GM12891 (cell line): Measurements from ENCODE around the gene POLR1C. TPM values are rescaled to one million over a fixed set of nuclear protein-coding genes. Genes with fewer than 3 reads are reported as not detected.
"Not testable (repeated sequence)": the region's sequence is repeated elsewhere in the genome, so short reads cannot be mapped to it uniquely, and the experiment has no call there.

Source experiments
- DNase-seq: peaks from one replicate; pipeline ENCODE4 v3.0.0; 2011; ENCODE audit warnings: low spot score; ENCODE audit not compliant: insufficient read length
- FAIRE-seq: peaks from 2 replicates; lab custom pipeline; 2011; peaks lifted over from hg19 to GRCh38; lab: Jason Lieb, UNC
- PAX5 ChIP-seq: IDR thresholded peaks from 2 replicates; pipeline ENCODE4 v1.6.1; 2011; ENCODE audit warnings: low read length, moderate library complexity, mild to moderate bottlenecking; ENCODE audit not compliant: insufficient read depth, severe bottlenecking
- POLR2A ChIP-seq: IDR thresholded peaks from 2 replicates; pipeline ENCODE4 v1.6.1; 2011; ENCODE audit warnings: low read depth, low read length, control low read depth
- POLR2AphosphoS5 ChIP-seq: IDR thresholded peaks from 2 replicates; pipeline ENCODE4 v1.6.1; 2011; ENCODE audit warnings: low read depth, low read length, control low read depth
- POU2F2 ChIP-seq: IDR thresholded peaks from 2 replicates; pipeline ENCODE4 v1.6.1; 2011; ENCODE audit warnings: low read depth, mild to moderate bottlenecking, control low read depth, low read length, moderate library complexity
- SPI1 ChIP-seq: IDR thresholded peaks from 2 replicates; pipeline ENCODE4 v1.6.1; 2011; ENCODE audit warnings: low read depth, low read length, control low read depth
- TAF1 ChIP-seq: IDR thresholded peaks from 2 replicates; pipeline ENCODE4 v1.6.1; 2011; ENCODE audit warnings: low read depth, low read length, control low read depth
- polyA plus RNA-seq: library from polyadenylated mRNA; unstranded; fragments of >200 nt; gene quantifications from one replicate; pipeline ENCODE4 v1.2.1, GENCODE V29; 2012; ENCODE audit warnings: low read depth, missing spikeins, inconsistent platforms; ENCODE audit not compliant: missing spikeins

The POLR1C gene, protein sequence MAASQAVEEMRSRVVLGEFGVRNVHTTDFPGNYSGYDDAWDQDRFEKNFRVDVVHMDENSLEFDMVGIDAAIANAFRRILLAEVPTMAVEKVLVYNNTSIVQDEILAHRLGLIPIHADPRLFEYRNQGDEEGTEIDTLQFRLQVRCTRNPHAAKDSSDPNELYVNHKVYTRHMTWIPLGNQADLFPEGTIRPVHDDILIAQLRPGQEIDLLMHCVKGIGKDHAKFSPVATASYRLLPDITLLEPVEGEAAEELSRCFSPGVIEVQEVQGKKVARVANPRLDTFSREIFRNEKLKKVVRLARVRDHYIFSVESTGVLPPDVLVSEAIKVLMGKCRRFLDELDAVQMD
- 52.9 TPM for polyA plus RNA-seq

GRCh38 chr6:43516697-43517504 lies at the start of gene POLR1C, which contains the start of gene YIPF3:
TSS of gene POLR1C (plus strand) at chr6:43517089. CDS start at chr6:43517110, 21 bp downstream.
TSS of gene YIPF3 (minus strand) at chr6:43516926. CDS start at chr6:43516807, 119 bp downstream.
- DNase-seq (peak; percentile 93), FAIRE-seq (peak; percentile 94)
- TF ChIP-seq SPI1: peak; percentile 35; the same call in 1 of the 2 replicates
- no peak for TF ChIP-seq POU2F2
- peak; percentile 92 for TF ChIP-seq POLR2AphosphoS5
- TF ChIP-seq PAX5: peak; percentile 12
- peak; percentile 98 for TF ChIP-seq POLR2A
- TF ChIP-seq TAF1: peak; percentile 89

- not testable (repeated sequence) for DNase-seq, FAIRE-seq
Observed at GRCh38 chr6:43467265-43467664, 49.6 kb upstream of the POLR1C start.

DNA sequence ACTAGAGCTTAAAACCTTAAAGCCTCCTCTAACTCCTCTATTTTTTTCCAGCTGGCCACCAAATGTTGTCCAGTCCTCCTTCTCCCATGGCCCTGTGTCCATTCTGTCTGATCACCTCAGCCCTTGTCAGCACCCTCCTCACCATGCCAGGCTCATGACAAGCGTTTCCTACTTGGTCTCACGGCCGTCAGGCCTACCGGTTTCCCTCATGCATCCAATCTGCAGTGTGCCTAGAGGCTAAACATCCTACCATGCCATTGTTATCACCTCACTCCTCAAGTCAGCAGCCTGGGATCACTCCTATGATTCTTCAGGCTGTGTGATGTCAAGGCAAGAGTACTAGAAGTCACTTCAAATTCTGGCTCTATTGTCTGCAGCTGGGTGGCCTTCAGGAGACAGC lies 49.1 kb upstream of the POLR1C start:
- TF ChIP-seq SPI1 (no peak), PAX5 (no peak), POLR2AphosphoS5 (no peak), TAF1 (no peak), POU2F2 (no peak), POLR2A (no peak)
- FAIRE-seq (no peak), DNase-seq (no peak)

DNA sequence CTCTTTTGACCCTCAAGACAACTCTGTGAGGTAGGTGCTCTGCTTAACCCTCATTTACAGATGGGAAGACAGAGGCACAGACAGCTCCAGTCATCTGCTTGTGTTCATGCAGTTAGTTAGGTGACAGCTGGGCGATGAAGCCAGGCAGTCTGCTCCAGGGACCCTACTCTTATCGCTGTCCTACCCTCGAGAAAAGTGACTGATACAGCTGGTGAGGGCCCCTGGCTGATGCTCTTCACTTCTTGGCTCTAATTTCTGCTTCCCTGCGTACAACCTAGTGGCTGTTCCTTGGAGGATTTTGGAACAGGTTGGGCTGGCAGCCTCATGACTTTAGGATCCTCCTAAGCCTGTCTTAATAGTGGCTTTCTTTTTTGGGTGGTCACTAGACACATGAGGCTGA lies 48.6 kb upstream of the POLR1C start:
- FAIRE-seq: no peak
- no peak for TF ChIP-seq TAF1
- TF ChIP-seq SPI1: no peak
- no peak for TF ChIP-seq POLR2A
- no peak for TF ChIP-seq PAX5
- no peak for TF ChIP-seq POU2F2
- DNase-seq: no peak

- TF ChIP-seq POU2F2: no peak
- no peak for TF ChIP-seq SPI1
- TF ChIP-seq PAX5: no peak
- no peak for TF ChIP-seq POLR2A
- no peak for TF ChIP-seq TAF1
- TF ChIP-seq POLR2AphosphoS5: no peak
- DNase-seq (no peak), FAIRE-seq (no peak)
Observed at GRCh38 chr6:43468748-43469681, 47.9 kb upstream of the POLR1C start.

- no peak for TF ChIP-seq PAX5
- no peak for TF ChIP-seq POLR2AphosphoS5
- no peak for TF ChIP-seq POLR2A
- TF ChIP-seq SPI1: no peak
- TF ChIP-seq TAF1: no peak
- no peak for TF ChIP-seq POU2F2
- DNase-seq (no peak), FAIRE-seq (no peak)
Observed at GRCh38 chr6:43469947-43470346, 46.9 kb upstream of the POLR1C start.

GRCh38 chr6:43471399-43471798 lies 45.5 kb upstream of the POLR1C start:
- FAIRE-seq (no peak), DNase-seq (no peak)
- TF ChIP-seq POLR2AphosphoS5 (no peak), POU2F2 (no peak), POLR2A (no peak), TAF1 (no peak), PAX5 (no peak), SPI1 (no peak)

- TF ChIP-seq PAX5 (no peak), POU2F2 (no peak), TAF1 (no peak), SPI1 (no peak), POLR2A (no peak), POLR2AphosphoS5 (no peak)
- DNase-seq (no peak), FAIRE-seq (no peak)
Observed at GRCh38 chr6:43472515-43472914, 44.4 kb upstream of the POLR1C start.

GRCh38 chr6:43475516-43475915 lies 41.4 kb upstream of the POLR1C start:
- TF ChIP-seq POLR2A (no peak), POU2F2 (no peak), PAX5 (no peak), SPI1 (no peak), POLR2AphosphoS5 (no peak), TAF1 (no peak)
- no peak for DNase-seq
- FAIRE-seq: no peak
